Fibroblast of lung (primary cell): ENCODE data around the gene TIMM50. TPM values are rescaled to one million over a fixed set of nuclear protein-coding genes. Genes with fewer than 3 reads are reported as not detected.

Experiments used
- DNase-seq, 2 donors: peaks; one replicate each; pipeline versions ENCODE4 v3.0.0 to v3.0.0-alpha.2; 2010; ENCODE audit warnings: low read depth in 2 of 2
- H2AFZ ChIP-seq: 2 replicates; pipeline ENCODE4 v1.5.1; 2012; ENCODE audit warnings: low read length, control low read depth, inconsistent platforms
- H3K27ac ChIP-seq: 2 replicates; pipeline ENCODE4 v1.5.1; 2011; ENCODE audit warnings: low read length, control low read depth; ENCODE audit not compliant: insufficient read depth
- H3K27me3 ChIP-seq: 2 replicates; pipeline ENCODE4 v1.5.1; 2011; ENCODE audit warnings: mild to moderate bottlenecking, low read length; ENCODE audit not compliant: control insufficient read depth, insufficient read depth
- H3K36me3 ChIP-seq: 2 replicates; pipeline ENCODE4 v1.5.1; 2011; ENCODE audit warnings: low read length; ENCODE audit not compliant: control insufficient read depth, insufficient read depth
- H3K4me1 ChIP-seq: 2 replicates; pipeline ENCODE4 v1.5.1; 2011; ENCODE audit warnings: low read length; ENCODE audit not compliant: control insufficient read depth, insufficient read depth; ENCODE audit errors: extremely low read depth
- H3K4me2 ChIP-seq: 2 replicates; pipeline ENCODE4 v1.5.1; 2011; ENCODE audit warnings: low read length, control low read depth; ENCODE audit not compliant: insufficient read depth; ENCODE audit errors: extremely low read depth
- H3K4me3 ChIP-seq, 4 experiments: fragments of 200-600 bp in 1 of 4; sonication (generic) in 1 of 4; replicated peaks in 1 of 4; 2 replicates each; pipeline ENCODE4 v1.5.1; 2011 to 2016; ENCODE audit warnings: low read length in 4 of 4, low read depth in 3 of 4, mild to moderate bottlenecking in 3 of 4, control low read depth in 2 of 4, inconsistent platforms in 1 of 4, mixed read lengths in 1 of 4; ENCODE audit not compliant: insufficient read depth in 1 of 4; ENCODE audit errors: control extremely low read depth in 1 of 4
- H3K79me2 ChIP-seq: 2 replicates; pipeline ENCODE4 v1.5.1; 2012; ENCODE audit warnings: mild to moderate bottlenecking, low read length, inconsistent platforms; ENCODE audit not compliant: control insufficient read depth, insufficient read depth
- H3K9ac ChIP-seq: 2 replicates; pipeline ENCODE4 v1.5.1; 2011; ENCODE audit warnings: mild to moderate bottlenecking, low read length, control low read depth; ENCODE audit not compliant: insufficient read depth
- H3K9me3 ChIP-seq: 2 replicates; pipeline ENCODE4 v1.5.1; 2012; ENCODE audit warnings: low read depth, low read length; ENCODE audit not compliant: control insufficient read depth, insufficient read depth
- H4K20me1 ChIP-seq: 2 replicates; pipeline ENCODE4 v1.5.1; 2011; ENCODE audit warnings: low read length; ENCODE audit not compliant: control insufficient read depth, insufficient read depth; ENCODE audit errors: extremely low read depth
- CTCF ChIP-seq, 2 donors: IDR thresholded peaks in 1 of 2; conservative IDR thresholded peaks in 1 of 2; 1 replicate in 1 of 2; 2 replicates in 1 of 2; pipeline ENCODE4 v1.5.1; 2011 to 2012; ENCODE audit warnings: low read length in 2 of 2, control low read depth in 1 of 2, inconsistent platforms in 1 of 2, low read depth in 1 of 2, mild to moderate bottlenecking in 1 of 2
- EZH2 ChIP-seq: IDR thresholded peaks from 2 replicates; pipeline ENCODE4 v1.5.1; 2012; ENCODE audit warnings: low read length, control low read depth, mild to moderate bottlenecking; ENCODE audit errors: missing control alignments
- polyA plus RNA-seq, 2 donors: library from polyadenylated mRNA; depleted of rRNA in 1 of 2; stranded (reverse) in 1 of 2; unstranded in 1 of 2; fragments of >200 nt; gene quantifications; 2 replicates each; pipeline ENCODE4 v1.2.1, GENCODE V29; 2011 to 2012; ENCODE audit warnings: missing spikeins in 1 of 2
- total RNA-seq: library from RNA; depleted of rRNA; stranded (reverse); fragments of >200 nt; gene quantifications from 2 replicates; pipeline ENCODE4 v1.2.1, GENCODE V29; 2014

The TIMM50 gene
- total and polyA plus RNA-seq, 2 donors (not counting 1 experiment from before 2014, with no cell fraction given) = 43.5 to 45.7 TPM

- no peak overlapping the region for H3K27ac ChIP-seq
- H3K4me1 ChIP-seq = peaks cover 13% of the 10 kb centered on the region
- H4K20me1 ChIP-seq = no peaks in the 10 kb centered on the region
- no peak overlapping the region for H3K4me3 ChIP-seq
- peak in 1 of 2 donors; percentile 41 for DNase-seq
- peaks cover 7% of the 10 kb centered on the region for H3K36me3 ChIP-seq
- H3K27me3 ChIP-seq = no peaks in the 10 kb centered on the region
- no peak overlapping the region for H3K4me2 ChIP-seq
- H3K9ac ChIP-seq = no peak overlapping the region
- H3K9me3 ChIP-seq = no peaks in the 10 kb centered on the region
- H2AFZ ChIP-seq = no peak overlapping the region
- H3K79me2 ChIP-seq = peaks cover 23% of the 10 kb centered on the region
- TF ChIP-seq EZH2 = no peak
- no peak for TF ChIP-seq CTCF (conservative IDR thresholded peaks at IDR 0.05 in 1 of 2, IDR thresholded peaks at IDR 0.05 in 1 of 2; ENCODE audit: low read depth in 1 of 2, low read length in 2 of 2)
Observed at GRCh38 chr19:39438270-39438934, 42.2 kb upstream of the TIMM50 start.

GRCh38 chr19:39444598-39445195 is 35.9 kb upstream of the TIMM50 start:
- H3K9ac ChIP-seq = peak overlapping the region; percentile 84
- H3K79me2 ChIP-seq = peaks cover 49% of the 10 kb centered on the region
- no peak overlapping the region for H2AFZ ChIP-seq
- H3K4me1 ChIP-seq = peaks cover 13% of the 10 kb centered on the region
- no peaks in the 10 kb centered on the region for H4K20me1 ChIP-seq
- peak overlapping the region; percentile 51 to 99 (median 79) for H3K4me3 ChIP-seq
- no peaks in the 10 kb centered on the region for H3K27me3 ChIP-seq
- DNase-seq = peak; percentile 32 to 38
- no peaks in the 10 kb centered on the region for H3K9me3 ChIP-seq
- TF ChIP-seq EZH2 (no peak), CTCF (conservative IDR thresholded peaks at IDR 0.05 in 1 of 2, IDR thresholded peaks at IDR 0.05 in 1 of 2; ENCODE audit: low read depth in 1 of 2, low read length in 2 of 2) (no peak)
- H3K4me2 ChIP-seq = peak overlapping the region; percentile 95
- H3K27ac ChIP-seq = peak overlapping the region; percentile 88
- H3K36me3 ChIP-seq = peaks cover 2% of the 10 kb centered on the region

GRCh38 chr19:39445196-39446111 is 35.2 kb upstream of the TIMM50 start, which contains the start of gene SUPT5H:
SUPT5H (plus strand) TSS chr19:39445582; CDS start chr19:39445891, 309 bp downstream.
- H3K4me1 ChIP-seq = peaks cover 13% of the 10 kb centered on the region
- peak within 1 kb of the TSS; percentile 95 for H3K4me2 ChIP-seq
- no peaks in the 10 kb centered on the region for H3K9me3 ChIP-seq
- peak within 1 kb of the TSS; percentile 84 for H3K9ac ChIP-seq
- H2AFZ ChIP-seq = peak within 1 kb of the TSS; percentile 72
- peaks cover 4% of the 10 kb centered on the region for H3K36me3 ChIP-seq
- H3K4me3 ChIP-seq = peak within 1 kb of the TSS; percentile 51 to 99 (median 79)
- peak; percentile 95 to 97 for DNase-seq
- H3K27ac ChIP-seq = peak within 1 kb of the TSS; percentile 88
- H3K27me3 ChIP-seq = no peaks in the 10 kb centered on the region
- H3K79me2 ChIP-seq = peaks cover 57% of the 10 kb centered on the region
- TF ChIP-seq CTCF (conservative IDR thresholded peaks at IDR 0.05 in 1 of 2, IDR thresholded peaks at IDR 0.05 in 1 of 2; ENCODE audit: low read depth in 1 of 2, low read length in 2 of 2) (no peak), EZH2 (no peak)
- no peaks in the 10 kb centered on the region for H4K20me1 ChIP-seq
